Panc1 (cell line): ENCODE results near the gene CYP24A1.

Experiments
- POLR2AphosphoS5 ChIP-seq: IDR thresholded peaks from 2 replicates; pipeline ENCODE4 v1.6.1; 2012; ENCODE audit warnings: mild to moderate bottlenecking, low read depth, low read length, moderate library complexity
- SIN3A ChIP-seq: IDR thresholded peaks from 2 replicates; pipeline ENCODE4 v1.6.1; 2012; ENCODE audit warnings: low read depth, mild to moderate bottlenecking, low read length, moderate library complexity, borderline replicate concordance; ENCODE audit not compliant: insufficient read depth
- TCF7L2 ChIP-seq: IDR thresholded peaks from 2 replicates; pipeline ENCODE4 v1.6.1; 2011; ENCODE audit warnings: mild to moderate bottlenecking, low read depth, low read length, inconsistent platforms
- TF ChIP-seq, protein P1 (sequence below): fragments of 450-650 bp; IDR thresholded peaks from 2 replicates; pipeline ENCODE4 v1.5.1; 2017; ENCODE audit warnings: mild to moderate bottlenecking
- TF ChIP-seq, protein P2 (sequence below), 2 experiments: IDR thresholded peaks; 2 replicates each; pipeline ENCODE4 v1.6.1; 2011 to 2012; ENCODE audit warnings: low read depth in 2 of 2, control low read depth in 1 of 2, low read length in 1 of 2, mild to moderate bottlenecking in 1 of 2, moderate library complexity in 1 of 2; ENCODE audit not compliant: insufficient read depth in 1 of 2

DNA sequence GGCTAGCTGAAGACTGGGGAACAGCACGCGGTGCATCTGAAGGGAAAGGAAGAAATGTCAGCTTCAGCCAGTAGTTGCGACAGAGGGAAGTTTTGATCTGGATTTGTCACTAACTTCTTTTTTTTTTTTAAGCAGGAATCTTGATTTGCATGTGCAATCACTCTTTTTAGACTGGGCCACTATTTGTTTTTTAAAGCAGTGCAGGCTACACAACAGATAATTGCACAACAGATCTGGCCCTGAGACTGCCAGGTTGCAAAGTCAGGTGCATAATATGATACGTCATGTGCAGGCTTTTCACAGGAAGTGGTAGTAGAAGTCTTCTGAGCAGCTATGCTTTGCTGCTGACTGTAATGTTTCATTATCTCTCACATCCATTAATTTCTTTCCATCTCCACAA lies 47.6 kb upstream of the CYP24A1 start:
- TF ChIP-seq, protein P1, sequence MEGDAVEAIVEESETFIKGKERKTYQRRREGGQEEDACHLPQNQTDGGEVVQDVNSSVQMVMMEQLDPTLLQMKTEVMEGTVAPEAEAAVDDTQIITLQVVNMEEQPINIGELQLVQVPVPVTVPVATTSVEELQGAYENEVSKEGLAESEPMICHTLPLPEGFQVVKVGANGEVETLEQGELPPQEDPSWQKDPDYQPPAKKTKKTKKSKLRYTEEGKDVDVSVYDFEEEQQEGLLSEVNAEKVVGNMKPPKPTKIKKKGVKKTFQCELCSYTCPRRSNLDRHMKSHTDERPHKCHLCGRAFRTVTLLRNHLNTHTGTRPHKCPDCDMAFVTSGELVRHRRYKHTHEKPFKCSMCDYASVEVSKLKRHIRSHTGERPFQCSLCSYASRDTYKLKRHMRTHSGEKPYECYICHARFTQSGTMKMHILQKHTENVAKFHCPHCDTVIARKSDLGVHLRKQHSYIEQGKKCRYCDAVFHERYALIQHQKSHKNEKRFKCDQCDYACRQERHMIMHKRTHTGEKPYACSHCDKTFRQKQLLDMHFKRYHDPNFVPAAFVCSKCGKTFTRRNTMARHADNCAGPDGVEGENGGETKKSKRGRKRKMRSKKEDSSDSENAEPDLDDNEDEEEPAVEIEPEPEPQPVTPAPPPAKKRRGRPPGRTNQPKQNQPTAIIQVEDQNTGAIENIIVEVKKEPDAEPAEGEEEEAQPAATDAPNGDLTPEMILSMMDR = no peak
- TF ChIP-seq POLR2AphosphoS5 (no peak), TCF7L2 (no peak), SIN3A (no peak)
- TF ChIP-seq, protein P2, sequence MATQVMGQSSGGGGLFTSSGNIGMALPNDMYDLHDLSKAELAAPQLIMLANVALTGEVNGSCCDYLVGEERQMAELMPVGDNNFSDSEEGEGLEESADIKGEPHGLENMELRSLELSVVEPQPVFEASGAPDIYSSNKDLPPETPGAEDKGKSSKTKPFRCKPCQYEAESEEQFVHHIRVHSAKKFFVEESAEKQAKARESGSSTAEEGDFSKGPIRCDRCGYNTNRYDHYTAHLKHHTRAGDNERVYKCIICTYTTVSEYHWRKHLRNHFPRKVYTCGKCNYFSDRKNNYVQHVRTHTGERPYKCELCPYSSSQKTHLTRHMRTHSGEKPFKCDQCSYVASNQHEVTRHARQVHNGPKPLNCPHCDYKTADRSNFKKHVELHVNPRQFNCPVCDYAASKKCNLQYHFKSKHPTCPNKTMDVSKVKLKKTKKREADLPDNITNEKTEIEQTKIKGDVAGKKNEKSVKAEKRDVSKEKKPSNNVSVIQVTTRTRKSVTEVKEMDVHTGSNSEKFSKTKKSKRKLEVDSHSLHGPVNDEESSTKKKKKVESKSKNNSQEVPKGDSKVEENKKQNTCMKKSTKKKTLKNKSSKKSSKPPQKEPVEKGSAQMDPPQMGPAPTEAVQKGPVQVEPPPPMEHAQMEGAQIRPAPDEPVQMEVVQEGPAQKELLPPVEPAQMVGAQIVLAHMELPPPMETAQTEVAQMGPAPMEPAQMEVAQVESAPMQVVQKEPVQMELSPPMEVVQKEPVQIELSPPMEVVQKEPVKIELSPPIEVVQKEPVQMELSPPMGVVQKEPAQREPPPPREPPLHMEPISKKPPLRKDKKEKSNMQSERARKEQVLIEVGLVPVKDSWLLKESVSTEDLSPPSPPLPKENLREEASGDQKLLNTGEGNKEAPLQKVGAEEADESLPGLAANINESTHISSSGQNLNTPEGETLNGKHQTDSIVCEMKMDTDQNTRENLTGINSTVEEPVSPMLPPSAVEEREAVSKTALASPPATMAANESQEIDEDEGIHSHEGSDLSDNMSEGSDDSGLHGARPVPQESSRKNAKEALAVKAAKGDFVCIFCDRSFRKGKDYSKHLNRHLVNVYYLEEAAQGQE (IDR thresholded peaks at IDR 0.05; ENCODE audit: insufficient read depth in 1 of 2, low read depth in 2 of 2, low read length in 1 of 2) = no peak
